ENCODE measurements around the gene SPRED3.
A peak's percentile ranks its signal among the peaks of the same experiment; 100 is the strongest.
"Not testable (repeated sequence)": the region's sequence is repeated elsewhere in the genome, so short reads cannot be mapped to it uniquely, and the experiment has no call there.

The SPRED3 gene

GRCh38 chr19:38388349-38389100 lies at the start of gene SPRED3:
Gene SPRED3, plus strand, starts transcription at chr19:38388697. Its CDS starts 1,606 bp downstream, at chr19:38390303.
- DNase-seq = peak; percentile 43

- not testable (repeated sequence) for DNase-seq
These were observed 49.5 kb upstream of the SPRED3 start for GRCh38 chr19:38339011-38339410.

GRCh38 chr19:38340927-38341326 lies 47.6 kb upstream of the SPRED3 start:
- DNase-seq = no peak

GRCh38 chr19:38346837-38347236 lies 41.7 kb upstream of the SPRED3 start:
- DNase-seq = no peak

- no peak for DNase-seq
These were observed 37.6 kb upstream of the SPRED3 start for GRCh38 chr19:38350883-38351282.

- DNase-seq = no peak
These were observed 36.6 kb upstream of the SPRED3 start for GRCh38 chr19:38351865-38352395.

- no peak for DNase-seq
These were observed 35.9 kb upstream of the SPRED3 start for GRCh38 chr19:38352611-38353010.

GRCh38 chr19:38355728-38356725 lies 32.5 kb upstream of the SPRED3 start:
- DNase-seq = no peak

GRCh38 chr19:38358071-38358470 lies 30.4 kb upstream of the SPRED3 start:
- no peak for DNase-seq

GRCh38 chr19:38359242-38360021 lies 29.1 kb upstream of the SPRED3 start:
- no peak for DNase-seq

GRCh38 chr19:38360351-38360750 lies 28.1 kb upstream of the SPRED3 start:
- no peak for DNase-seq

- DNase-seq = no peak
These were observed 27.5 kb upstream of the SPRED3 start for GRCh38 chr19:38360839-38361631.

- peak; percentile 74 for DNase-seq
These were observed 26.8 kb upstream of the SPRED3 start for GRCh38 chr19:38361633-38362075.

- peak; percentile 79 for DNase-seq
These were observed 26.2 kb upstream of the SPRED3 start for GRCh38 chr19:38362076-38362945.

- not testable (repeated sequence) for DNase-seq
These were observed 25.4 kb upstream of the SPRED3 start for GRCh38 chr19:38362946-38363688.

- no peak for DNase-seq
These were observed 21.5 kb upstream of the SPRED3 start for GRCh38 chr19:38367041-38367440.

- no peak for DNase-seq
These were observed 18.9 kb upstream of the SPRED3 start for GRCh38 chr19:38369584-38369983.

GRCh38 chr19:38370299-38370698 lies 18.2 kb upstream of the SPRED3 start:
- no peak for DNase-seq

GRCh38 chr19:38371081-38371480 lies 17.4 kb upstream of the SPRED3 start:
- DNase-seq = no peak

- no peak for DNase-seq
These were observed 14.6 kb upstream of the SPRED3 start for GRCh38 chr19:38373907-38374331.

All from NCI-H226 (cell line).